ENCODE data around the gene LMOD2.

GRCh38 chr7:123645516-123645915 lies 10.2 kb upstream of the LMOD2 start:
- no peak for TF ChIP-seq CTCF (conservative IDR thresholded peaks at IDR 0.05; ENCODE audit: low read depth in 2 of 2)
- no peak for TF ChIP-seq EZH2 (IDR thresholded peaks at IDR 0.05; ENCODE audit: low read depth, unreplicated experiment)
- TF ChIP-seq ZNF331 (CRISPR knock-in tag; IDR thresholded peaks at IDR 0.05; ENCODE audit: low read depth): no peak
- no peak for TF ChIP-seq POLR2AphosphoS5 (IDR thresholded peaks at IDR 0.05; ENCODE audit: low read depth)
- no peak for TF ChIP-seq EZH2phosphoT487 (IDR thresholded peaks at IDR 0.05; ENCODE audit: unreplicated experiment)
- no peak for TF ChIP-seq ZNF462 (CRISPR knock-in tag; IDR thresholded peaks at IDR 0.05)
- TF ChIP-seq REST (IDR thresholded peaks at IDR 0.05; ENCODE audit: unreplicated experiment): no peak
- TF ChIP-seq CREB1 (CRISPR knock-in tag; IDR thresholded peaks at IDR 0.05; ENCODE audit: low read depth): no peak
- TF ChIP-seq JUNB (IDR thresholded peaks at IDR 0.05; ENCODE audit: unreplicated experiment): no peak
